Measurements from ENCODE around the gene NAT16.
A peak's percentile ranks its signal among the peaks of the same experiment; 100 is the strongest.
"Not testable (repeated sequence)": the region's sequence is repeated elsewhere in the genome, so short reads cannot be mapped to it uniquely, and the experiment has no call there.

The NAT16 gene

GRCh38 chr7:101201695-101202602 lies 21.9 kb upstream of the NAT16 start:
- DNase-seq = no peak

GRCh38 chr7:101200862-101201599 lies 20.9 kb upstream of the NAT16 start, which contains the start of gene MOGAT3:
MOGAT3 (minus strand) TSS chr7:101201036; CDS start chr7:101200854, 182 bp downstream.
- DNase-seq = no peak

- DNase-seq = no peak
These were observed 20.4 kb upstream of the NAT16 start for GRCh38 chr7:101200504-101200861.

- DNase-seq = not testable (repeated sequence)
These were observed 19.4 kb upstream of the NAT16 start for GRCh38 chr7:101199522-101199921.

GRCh38 chr7:101198476-101198875 lies 18.4 kb upstream of the NAT16 start:
- no peak for DNase-seq

GRCh38 chr7:101197991-101198390 lies 17.9 kb upstream of the NAT16 start:
- no peak for DNase-seq

- DNase-seq = no peak
These were observed 15.8 kb upstream of the NAT16 start for GRCh38 chr7:101195884-101196283.

- DNase-seq = no peak
These were observed 9.0 kb upstream of the NAT16 start for GRCh38 chr7:101189109-101189508.

GRCh38 chr7:101186844-101187428 lies 6.8 kb upstream of the NAT16 start:
- no peak for DNase-seq

GRCh38 chr7:101186194-101186593 lies 6.1 kb upstream of the NAT16 start:
- DNase-seq = no peak

GRCh38 chr7:101185258-101185839 lies 5.3 kb upstream of the NAT16 start:
- DNase-seq = no peak

- no peak for DNase-seq
These were observed 380 bp downstream of the NAT16 start for GRCh38 chr7:101179713-101180112.

GRCh38 chr7:101179117-101179516 lies 976 bp downstream of the NAT16 start:
- DNase-seq = no peak

GRCh38 chr7:101177644-101178043 lies 2.4 kb downstream of the NAT16 start:
- DNase-seq = no peak

- DNase-seq = no peak
These were observed 4.4 kb downstream of the NAT16 start for GRCh38 chr7:101175664-101176063.

GRCh38 chr7:101174322-101174854 lies 5.7 kb downstream of the NAT16 start:
- DNase-seq = no peak

GRCh38 chr7:101173752-101174244 lies 6.3 kb downstream of the NAT16 start:
- peak; percentile 60 for DNase-seq

- DNase-seq = no peak
These were observed 7.0 kb downstream of the NAT16 start for GRCh38 chr7:101172854-101173751.

GRCh38 chr7:101172005-101172853 lies 7.9 kb downstream of the NAT16 start:
- DNase-seq = peak; percentile 45

- DNase-seq = no peak
These were observed 8.7 kb downstream of the NAT16 start for GRCh38 chr7:101171442-101171837.
